Activated CD8-positive, alpha-beta memory T cell treated with anti-CD3 and anti-CD28 coated beads, Interleukin-2, amount 10 ng/mL, durations not matched to agents 7 days and 5 days (primary cell): ENCODE measurements around the gene ZNF789. TPM values are rescaled to one million over a fixed set of nuclear protein-coding genes. Genes with fewer than 3 reads are reported as not detected.
A peak's percentile ranks its signal among the peaks of the same experiment; 100 is the strongest.

ENCODE experiments used
- ATAC-seq: fragments of 150-1000 bp; cut with Tn5 transposase; one replicate; pipeline ENCODE4 v1.10.0; 2021; ENCODE audit warnings: moderate library complexity
- CTCF ChIA-PET: fragments of 350-600 bp; sonication (Branson Sonifier 250); formaldehyde crosslinking; loops from one replicate; lab custom pipeline; 2021; ENCODE audit warnings: antibody characterized with exemption; lab: Charles Lee
- DNase-seq: peaks from one replicate; pipeline ENCODE4 v3.0.0-alpha.2; 2020
- H3K27ac Mint-ChIP-seq: one replicate; pipeline ENCODE4 v1.8.0; 2021; ENCODE audit warnings: mild to moderate bottlenecking, mixed read lengths
- H3K27me3 Mint-ChIP-seq: one replicate; pipeline ENCODE4 v1.8.0; 2021; ENCODE audit warnings: mixed read lengths
- H3K36me3 Mint-ChIP-seq: one replicate; pipeline ENCODE4 v1.8.0; 2021; ENCODE audit warnings: mild to moderate bottlenecking, mixed read lengths
- H3K4me1 Mint-ChIP-seq: one replicate; pipeline ENCODE4 v1.8.0; 2021; ENCODE audit warnings: mixed read lengths
- H3K4me3 Mint-ChIP-seq: one replicate; pipeline ENCODE4 v1.8.0; 2021; ENCODE audit warnings: mild to moderate bottlenecking, moderate library complexity, mixed read lengths
- H3K9me3 Mint-ChIP-seq: one replicate; pipeline ENCODE4 v1.8.0; 2022; ENCODE audit warnings: low read depth, mixed read lengths
- total RNA-seq, 2 experiments: library from RNA; stranded (reverse); gene quantifications; one replicate each; pipeline ENCODE4 v1.2.3, GENCODE V29; 2021

Gene ZNF789
- total RNA-seq, 2 experiments from 2014 or later = 21.5 to 30.1 TPM

- CTCF ChIA-PET = interaction anchor here (1.6 kb wide), 1 partner anchor 15 kb away, joined by 3 read pairs; no protein-coding TSS in a partner anchor
- Mint-ChIP-seq H3K9me3 (no peaks in the 10 kb centered on the region), H3K27ac (no peak overlapping the region), H3K4me1 (no peaks in the 10 kb centered on the region), H3K4me3 (no peak overlapping the region), H3K36me3 (peaks cover 39% of the 10 kb centered on the region), H3K27me3 (no peaks in the 10 kb centered on the region)
- no peak for ATAC-seq
- DNase-seq = no peak
Observed at GRCh38 chr7:99448855-99449254, 23.8 kb upstream of the ZNF789 start.

GRCh38 chr7:99449326-99449725, 23.4 kb upstream of the ZNF789 start:
- CTCF ChIA-PET = interaction anchor here (1.6 kb wide), 1 partner anchor 15 kb away, joined by 3 read pairs; no protein-coding TSS in a partner anchor
- no peaks in the 10 kb centered on the region for H3K4me1 Mint-ChIP-seq

GRCh38 chr7:99451936-99452335, 20.8 kb upstream of the ZNF789 start:
- Mint-ChIP-seq H3K4me3 (no peak overlapping the region), H3K27ac (no peak overlapping the region), H3K36me3 (peaks cover 26% of the 10 kb centered on the region), H3K27me3 (no peaks in the 10 kb centered on the region), H3K9me3 (no peaks in the 10 kb centered on the region), H3K4me1 (no peaks in the 10 kb centered on the region)
- no peak for DNase-seq
- ATAC-seq = no peak
- CTCF ChIA-PET = no interaction called here

More at GRCh38 chr7:99449326-99449725, 23.4 kb upstream of the ZNF789 start:
- Mint-ChIP-seq H3K27me3 (no peaks in the 10 kb centered on the region), H3K4me3 (no peak overlapping the region), H3K36me3 (peaks cover 38% of the 10 kb centered on the region), H3K9me3 (no peaks in the 10 kb centered on the region), H3K27ac (no peak overlapping the region)
- no peak for ATAC-seq
- no peak for DNase-seq

DNA sequence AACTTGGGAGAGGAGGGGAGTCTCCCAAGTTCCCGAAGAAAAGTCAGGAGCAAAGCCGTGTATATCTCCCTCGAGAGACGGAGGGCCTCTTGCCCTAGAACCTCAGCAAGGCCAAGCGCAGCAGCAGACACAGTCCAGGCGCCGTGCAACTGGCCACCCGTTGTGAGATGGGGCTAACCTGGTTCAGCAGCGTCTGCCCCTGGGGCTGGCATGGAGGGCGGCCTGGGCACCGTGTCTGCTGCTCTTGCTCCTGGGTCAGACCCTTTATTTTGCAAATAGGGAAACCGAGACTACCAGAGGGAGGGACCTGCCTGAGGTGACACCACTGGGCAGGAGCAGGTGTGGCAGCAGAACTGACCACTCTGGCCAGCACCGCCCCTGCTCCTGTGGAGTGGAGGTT, 20.1 kb upstream of the ZNF789 start:
- DNase-seq (no peak), ATAC-seq (no peak)
- no peak overlapping the region for H3K4me3 Mint-ChIP-seq
- peaks cover 26% of the 10 kb centered on the region for H3K36me3 Mint-ChIP-seq
- CTCF ChIA-PET = no interaction called here
- H3K27me3 Mint-ChIP-seq = no peaks in the 10 kb centered on the region
- H3K4me1 Mint-ChIP-seq = no peaks in the 10 kb centered on the region
- no peak overlapping the region for H3K27ac Mint-ChIP-seq
- H3K9me3 Mint-ChIP-seq = no peaks in the 10 kb centered on the region

DNA sequence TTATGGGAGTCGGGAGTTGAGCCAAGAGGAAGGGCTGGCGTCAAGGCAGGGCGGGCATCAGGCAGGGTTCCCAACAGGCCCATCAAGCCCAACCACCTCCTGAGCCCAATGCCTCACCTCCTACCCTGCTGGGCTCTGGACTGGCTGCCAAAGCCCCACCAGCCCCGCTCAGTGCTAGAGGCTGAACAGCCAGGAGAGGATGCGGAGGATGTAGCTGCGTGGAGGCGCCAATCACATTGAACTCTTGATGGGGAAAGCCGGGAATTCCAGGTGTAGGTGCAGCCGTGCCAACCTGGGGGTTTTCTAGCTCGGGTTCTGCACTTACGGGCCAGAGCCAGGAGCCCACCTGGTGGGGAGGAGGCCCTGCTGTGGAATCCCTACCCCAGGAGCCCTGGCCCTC, 19.6 kb upstream of the ZNF789 start:
- Mint-ChIP-seq H3K36me3 (peaks cover 21% of the 10 kb centered on the region), H3K4me1 (no peaks in the 10 kb centered on the region), H3K27me3 (no peaks in the 10 kb centered on the region), H3K4me3 (no peak overlapping the region), H3K27ac (no peak overlapping the region), H3K9me3 (no peaks in the 10 kb centered on the region)
- no peak for ATAC-seq
- CTCF ChIA-PET = no interaction called here
- DNase-seq = no peak

GRCh38 chr7:99455874-99456273, 16.8 kb upstream of the ZNF789 start:
- CTCF ChIA-PET = interaction anchor here (0.7 to 1.3 kb wide), 3 partner anchors 9 to 40 kb away, joined by 3 to 4 read pairs (median 4); no protein-coding TSS in a partner anchor
- no peaks in the 10 kb centered on the region for H3K27me3 Mint-ChIP-seq
- ATAC-seq (no peak), DNase-seq (no peak)
- H3K9me3 Mint-ChIP-seq = no peaks in the 10 kb centered on the region
- H3K27ac Mint-ChIP-seq = no peak overlapping the region
- peaks cover 8% of the 10 kb centered on the region for H3K4me1 Mint-ChIP-seq
- no peak overlapping the region for H3K4me3 Mint-ChIP-seq
- peaks cover 12% of the 10 kb centered on the region for H3K36me3 Mint-ChIP-seq

- peaks cover 12% of the 10 kb centered on the region for H3K36me3 Mint-ChIP-seq
- ATAC-seq (no peak), DNase-seq (no peak)
- H3K9me3 Mint-ChIP-seq = no peaks in the 10 kb centered on the region
- H3K4me1 Mint-ChIP-seq = peaks cover 10% of the 10 kb centered on the region
- CTCF ChIA-PET = interaction anchor here (0.7 to 1.3 kb wide), 3 partner anchors 9 to 40 kb away, joined by 3 to 4 read pairs (median 4); no protein-coding TSS in a partner anchor
- no peak overlapping the region for H3K27ac Mint-ChIP-seq
- no peaks in the 10 kb centered on the region for H3K27me3 Mint-ChIP-seq
- H3K4me3 Mint-ChIP-seq = no peak overlapping the region
Observed at GRCh38 chr7:99456288-99456687, 16.4 kb upstream of the ZNF789 start.

DNA sequence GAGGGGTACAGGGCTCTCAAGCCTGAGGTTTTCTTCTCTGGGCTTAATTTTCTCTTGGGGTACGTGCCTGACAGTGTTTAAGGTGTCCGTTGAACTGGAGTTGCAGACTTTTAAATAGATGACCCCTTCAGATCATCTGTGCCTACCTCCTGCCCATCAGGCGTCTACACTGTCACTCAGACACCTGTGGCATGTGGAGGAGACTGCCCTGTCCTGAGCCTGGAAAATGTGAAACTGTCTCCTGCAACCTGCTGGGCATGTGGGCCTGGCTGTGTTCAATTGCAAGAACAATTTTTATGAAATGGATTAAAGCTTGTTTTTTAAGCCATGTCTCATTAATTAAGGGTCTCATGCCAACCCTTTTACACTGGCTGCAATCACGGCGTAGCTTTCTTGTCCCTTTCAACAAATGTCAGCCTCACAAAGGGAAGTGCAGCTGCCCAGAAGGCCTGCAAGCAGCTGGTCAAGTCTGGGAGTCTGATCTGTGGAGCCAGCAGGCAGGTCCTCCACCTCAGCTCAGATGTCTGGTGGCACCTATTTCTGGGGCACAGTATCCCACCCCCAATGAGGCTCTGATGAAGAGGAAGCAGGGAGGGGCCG, 15.5 kb upstream of the ZNF789 start:
- no peak for DNase-seq
- CTCF ChIA-PET = interaction anchor here (1.3 kb wide), 1 partner anchor 18 kb away, joined by 3 read pairs; no protein-coding TSS in a partner anchor
- ATAC-seq = no peak
- Mint-ChIP-seq H3K27ac (peak overlapping the region; percentile 26), H3K9me3 (no peaks in the 10 kb centered on the region), H3K36me3 (peaks cover 12% of the 10 kb centered on the region), H3K4me3 (no peak overlapping the region), H3K4me1 (peaks cover 11% of the 10 kb centered on the region), H3K27me3 (no peaks in the 10 kb centered on the region)

DNA sequence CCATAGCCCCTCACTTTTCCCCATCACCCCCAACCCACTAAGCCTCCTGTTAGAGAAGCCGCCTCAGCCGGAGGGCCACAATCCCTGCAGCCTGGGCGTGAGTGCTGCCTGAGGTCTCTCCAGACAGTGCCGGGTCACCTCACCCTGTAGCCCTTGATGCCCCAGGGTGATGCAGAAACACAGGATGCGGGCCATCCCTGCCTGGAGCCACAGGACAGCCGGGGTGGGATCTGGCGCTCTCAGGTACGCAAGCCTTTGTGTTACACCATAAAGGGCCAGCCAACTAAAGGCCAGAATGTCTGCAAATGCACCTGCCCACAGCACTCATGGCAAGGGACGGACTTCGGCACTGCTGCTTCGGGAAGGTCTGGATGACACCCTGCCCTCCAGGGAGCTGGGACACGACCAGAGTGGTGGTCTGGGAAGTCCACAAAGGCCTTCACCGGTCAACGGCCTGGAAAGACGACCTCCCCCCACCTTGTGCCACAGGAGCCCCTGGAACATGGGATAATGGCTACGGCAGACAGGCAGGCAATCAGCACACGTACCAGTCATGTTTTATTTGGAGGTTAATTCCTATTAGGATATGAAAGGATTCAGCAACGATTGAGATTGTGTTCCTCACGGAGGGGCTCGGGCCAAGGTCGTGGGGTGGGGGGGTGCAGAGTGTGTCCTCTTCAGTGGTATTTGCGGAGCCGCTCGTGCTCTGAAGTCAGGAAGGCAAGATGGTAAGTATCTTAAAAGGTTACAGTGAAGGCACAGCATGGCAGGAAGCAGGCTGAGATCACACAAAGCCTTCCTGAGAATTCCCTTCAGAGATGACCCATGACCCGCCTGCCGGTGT, 14.8 kb upstream of the ZNF789 start:
- peaks cover 16% of the 10 kb centered on the region for H3K36me3 Mint-ChIP-seq
- ATAC-seq (no peak), DNase-seq (no peak)
- H3K27ac Mint-ChIP-seq = no peak overlapping the region
- no peaks in the 10 kb centered on the region for H3K27me3 Mint-ChIP-seq
- H3K4me3 Mint-ChIP-seq = no peak overlapping the region
- H3K4me1 Mint-ChIP-seq = peaks cover 14% of the 10 kb centered on the region
- CTCF ChIA-PET = no interaction called here
- H3K9me3 Mint-ChIP-seq = no peaks in the 10 kb centered on the region

DNA sequence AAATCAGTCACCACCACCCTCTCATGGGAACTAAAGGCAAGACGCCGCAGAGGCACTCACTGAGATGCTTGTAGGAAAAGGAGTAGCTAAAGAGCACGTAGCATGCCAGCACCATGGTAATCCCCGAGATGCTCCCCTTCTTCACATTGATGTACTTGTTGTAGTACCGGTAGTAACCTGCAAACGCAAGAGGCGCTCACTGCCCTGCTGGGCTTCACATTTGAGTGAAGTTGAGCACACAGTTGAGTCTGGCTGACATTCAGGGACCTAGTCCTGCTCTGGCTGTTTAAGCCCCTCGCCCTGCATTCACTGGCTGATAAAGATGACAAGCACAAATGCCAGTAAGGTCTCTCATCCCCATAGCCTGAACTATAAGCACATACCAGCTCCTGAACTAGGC, 13.6 kb upstream of the ZNF789 start:
- CTCF ChIA-PET = no interaction called here
- peaks cover 20% of the 10 kb centered on the region for H3K36me3 Mint-ChIP-seq
- H3K9me3 Mint-ChIP-seq = no peaks in the 10 kb centered on the region
- peak overlapping the region; percentile 31 for H3K27ac Mint-ChIP-seq
- DNase-seq (peak; percentile 57), ATAC-seq (no peak)
- no peaks in the 10 kb centered on the region for H3K27me3 Mint-ChIP-seq
- H3K4me3 Mint-ChIP-seq = no peak overlapping the region
- peaks cover 21% of the 10 kb centered on the region for H3K4me1 Mint-ChIP-seq

- peaks cover 32% of the 10 kb centered on the region for H3K4me1 Mint-ChIP-seq
- DNase-seq = no peak
- peaks cover 20% of the 10 kb centered on the region for H3K36me3 Mint-ChIP-seq
- H3K9me3 Mint-ChIP-seq = no peaks in the 10 kb centered on the region
- CTCF ChIA-PET = no interaction called here
- no peak overlapping the region for H3K27ac Mint-ChIP-seq
- H3K27me3 Mint-ChIP-seq = no peaks in the 10 kb centered on the region
- no peak for ATAC-seq
- H3K4me3 Mint-ChIP-seq = no peak overlapping the region
Observed at GRCh38 chr7:99460651-99461050, 12.0 kb upstream of the ZNF789 start.

GRCh38 chr7:99461221-99461620, 11.5 kb upstream of the ZNF789 start:
- Mint-ChIP-seq H3K9me3 (no peaks in the 10 kb centered on the region), H3K36me3 (peaks cover 22% of the 10 kb centered on the region), H3K4me1 (peaks cover 36% of the 10 kb centered on the region), H3K4me3 (no peak overlapping the region), H3K27ac (no peak overlapping the region), H3K27me3 (no peaks in the 10 kb centered on the region)
- CTCF ChIA-PET = no interaction called here
- DNase-seq (no peak), ATAC-seq (no peak)

DNA sequence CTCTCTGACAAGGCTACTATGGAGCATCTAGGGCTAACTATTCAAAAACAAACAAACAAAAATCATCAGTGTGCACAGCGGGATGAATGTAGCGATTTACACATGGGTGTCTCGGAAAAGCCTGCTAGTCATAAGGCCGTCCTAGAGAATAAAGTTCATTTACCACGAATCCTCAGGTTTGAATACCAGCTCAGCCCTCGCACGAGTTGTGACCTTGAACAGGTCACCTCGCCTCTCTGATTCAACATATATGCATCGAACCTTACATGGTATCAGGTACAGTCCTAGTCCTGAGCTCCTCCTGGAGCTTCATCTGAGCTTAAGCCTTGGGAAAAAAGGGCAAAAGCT, 7.3 kb upstream of the ZNF789 start:
- no peak for DNase-seq
- Mint-ChIP-seq H3K27me3 (peaks cover 6% of the 10 kb centered on the region), H3K27ac (peak overlapping the region; percentile 92), H3K4me1 (peaks cover 41% of the 10 kb centered on the region), H3K9me3 (no peaks in the 10 kb centered on the region), H3K4me3 (peak overlapping the region; percentile 86), H3K36me3 (peaks cover 20% of the 10 kb centered on the region)
- no peak for ATAC-seq
- CTCF ChIA-PET = interaction anchor here (0.7 to 1.3 kb wide), 4 partner anchors 9 to 18 kb away, joined by 3 to 5 read pairs (median 4); no protein-coding TSS in a partner anchor
